Trophoblast cell (in vitro differentiated cells and primary cell): ENCODE measurements around the gene STYXL1.
A peak's percentile ranks its signal among the peaks of the same experiment; 100 is the strongest.
"Not testable (repeated sequence)": the region's sequence is repeated elsewhere in the genome, so short reads cannot be mapped to it uniquely, and the experiment has no call there.

Experiments
- DNase-seq, 2 donors: peaks; one replicate each; pipeline ENCODE4 v3.0.0-alpha.2; 2016
- H2AFZ ChIP-seq: 2 replicates; pipeline ENCODE4 v1.6.1; 2013; ENCODE audit warnings: low read length, moderate library complexity, mild to moderate bottlenecking; ENCODE audit not compliant: insufficient read depth, poor library complexity
- H2AK5ac ChIP-seq: 2 replicates; pipeline ENCODE4 v1.6.1; 2013; ENCODE audit warnings: mild to moderate bottlenecking, low read length
- H2BK120ac ChIP-seq: 2 replicates; pipeline ENCODE4 v1.6.1; 2013; ENCODE audit warnings: low read length, mild to moderate bottlenecking, moderate library complexity; ENCODE audit not compliant: insufficient read depth, poor library complexity
- H2BK12ac ChIP-seq: 2 replicates; pipeline ENCODE4 v1.6.1; 2013; ENCODE audit warnings: mild to moderate bottlenecking, low read length, moderate library complexity
- H2BK5ac ChIP-seq: 2 replicates; pipeline ENCODE4 v1.6.1; 2013; ENCODE audit warnings: low read length, low read depth, moderate library complexity, mild to moderate bottlenecking; ENCODE audit not compliant: poor library complexity
- H3K14ac ChIP-seq: 2 replicates; pipeline ENCODE4 v1.6.1; 2013; ENCODE audit warnings: mild to moderate bottlenecking, low read length
- H3K18ac ChIP-seq: 2 replicates; pipeline ENCODE4 v1.6.1; 2013; ENCODE audit warnings: mild to moderate bottlenecking, low read length
- H3K23ac ChIP-seq: 2 replicates; pipeline ENCODE4 v1.6.1; 2013; ENCODE audit warnings: low read length
- H3K27ac ChIP-seq: 2 replicates; pipeline ENCODE4 v1.5.1; 2013; ENCODE audit warnings: low read depth, mild to moderate bottlenecking, inconsistent platforms, low read length, moderate library complexity
- H3K27me3 ChIP-seq: 2 replicates; pipeline ENCODE4 v1.6.1; 2013; ENCODE audit warnings: inconsistent platforms, mild to moderate bottlenecking, low read length, moderate library complexity; ENCODE audit not compliant: insufficient read depth
- H3K36me3 ChIP-seq, 2 experiments: 1 replicate in 1 of 2; 2 replicates in 1 of 2; pipeline ENCODE4 v1.6.1; 2013; ENCODE audit warnings: low read length in 2 of 2, mild to moderate bottlenecking in 2 of 2, moderate library complexity in 1 of 2; ENCODE audit not compliant: insufficient read depth in 2 of 2, control insufficient read depth in 1 of 2
- H3K4ac ChIP-seq: 2 replicates; pipeline ENCODE4 v1.6.1; 2013; ENCODE audit warnings: low read depth, mild to moderate bottlenecking, low read length, moderate library complexity
- H3K4me1 ChIP-seq, 2 experiments: 1 replicate in 1 of 2; 2 replicates in 1 of 2; pipeline ENCODE4 v1.6.1; 2013; ENCODE audit warnings: low read length in 2 of 2, mild to moderate bottlenecking in 2 of 2, moderate library complexity in 1 of 2; ENCODE audit not compliant: insufficient read depth in 2 of 2, control insufficient read depth in 1 of 2
- H3K4me2 ChIP-seq: 2 replicates; pipeline ENCODE4 v1.6.1; 2013; ENCODE audit warnings: inconsistent platforms, mild to moderate bottlenecking, low read length, moderate library complexity
- H3K4me3 ChIP-seq: 2 replicates; pipeline ENCODE4 v1.5.1; 2013; ENCODE audit warnings: mild to moderate bottlenecking, low read depth, low read length, inconsistent platforms
- H3K79me1 ChIP-seq: one replicate; pipeline ENCODE4 v1.6.1; 2013; ENCODE audit warnings: low read length
- H3K79me2 ChIP-seq: 2 replicates; pipeline ENCODE4 v1.6.1; 2013; ENCODE audit warnings: low read length, mild to moderate bottlenecking; ENCODE audit not compliant: control insufficient read depth, insufficient read depth, poor library complexity
- H3K9ac ChIP-seq: 2 replicates; pipeline ENCODE4 v1.6.1; 2013; ENCODE audit warnings: mild to moderate bottlenecking, low read length
- H3K9me3 ChIP-seq: 2 replicates; pipeline ENCODE4 v1.6.1; 2013; ENCODE audit warnings: low read depth, mild to moderate bottlenecking, control low read depth, inconsistent platforms, low read length; ENCODE audit not compliant: insufficient read depth
- H4K12ac ChIP-seq: 2 replicates; pipeline ENCODE4 v1.6.1; 2013; ENCODE audit warnings: low read depth, mild to moderate bottlenecking, low read length, moderate library complexity
- H4K8ac ChIP-seq: 2 replicates; pipeline ENCODE4 v1.6.1; 2013; ENCODE audit warnings: low read depth, mild to moderate bottlenecking, low read length, moderate library complexity
- H4K91ac ChIP-seq: one replicate; pipeline ENCODE4 v1.6.1; 2013; ENCODE audit warnings: low read depth, mild to moderate bottlenecking, low read length, moderate library complexity
- WGBS: extraction: QIAGEN DNeasy Blood & Tissue Kit; methylation state at CpG from one replicate; pipeline ENCODE4 v1.1.7; 2013; ENCODE audit warnings: missing lambda C conversion rate; ENCODE audit not compliant: insufficient read length, insufficient coverage; ENCODE audit errors: extremely low coverage; 5-methylcytosine and 5-hydroxymethylcytosine counted together

The STYXL1 gene

GRCh38 chr7:76009672-76010600 lies 37.9 kb downstream of the STYXL1 start:
- Histone ChIP-seq H3K9me3 (no peaks in the 10 kb centered on the region), H2BK5ac (no peak overlapping the region), H2BK12ac (no peak overlapping the region), H4K12ac (no peak overlapping the region), H4K91ac (no peak overlapping the region), H3K14ac (no peak overlapping the region), H3K18ac (no peak overlapping the region), H3K27me3 (no peaks in the 10 kb centered on the region), H3K27ac (no peak overlapping the region), H3K4me3 (no peak overlapping the region), H3K36me3 (peaks cover 11 to 21% of the 10 kb centered on the region in 2 experiments), H3K4ac (no peak overlapping the region), H2BK120ac (no peak overlapping the region), H3K79me2 (peaks cover 1% of the 10 kb centered on the region), H3K79me1 (no peaks in the 10 kb centered on the region), H3K9ac (no peak overlapping the region), H4K8ac (no peak overlapping the region), H2AFZ (no peak overlapping the region), H3K4me1 (peaks cover 0 to 2% of the 10 kb centered on the region in 2 experiments), H3K23ac (no peak overlapping the region), H2AK5ac (no peak overlapping the region), H3K4me2 (no peak overlapping the region)
- DNase-seq: peak; percentile 71 to 81
- WGBS: no CpG with 5 or more reads among the region's 11 CpGs

GRCh38 chr7:76008156-76008687 lies 39.6 kb downstream of the STYXL1 start:
- H2BK12ac ChIP-seq: no peak overlapping the region
- no peak overlapping the region for H2BK5ac ChIP-seq
- no peak overlapping the region for H4K8ac ChIP-seq
- no peak overlapping the region for H2AFZ ChIP-seq
- peaks cover 1% of the 10 kb centered on the region for H3K79me2 ChIP-seq
- peaks cover 0 to 2% of the 10 kb centered on the region in 2 experiments for H3K4me1 ChIP-seq
- H3K27ac ChIP-seq: no peak overlapping the region
- H3K36me3 ChIP-seq: peaks cover 18 to 19% of the 10 kb centered on the region in 2 experiments
- WGBS: no CpG with 5 or more reads among the region's 8 CpGs
- H3K4me2 ChIP-seq: no peak overlapping the region
- no peak overlapping the region for H4K12ac ChIP-seq
- H3K9me3 ChIP-seq: peaks cover 2% of the 10 kb centered on the region
- no peak overlapping the region for H3K23ac ChIP-seq
- H3K27me3 ChIP-seq: no peaks in the 10 kb centered on the region
- no peak overlapping the region for H3K18ac ChIP-seq
- no peak overlapping the region for H3K4me3 ChIP-seq
- no peak overlapping the region for H3K14ac ChIP-seq
- peak in 1 of 2 donors; percentile 65 for DNase-seq
- no peak overlapping the region for H2BK120ac ChIP-seq
- H2AK5ac ChIP-seq: no peak overlapping the region
- H3K4ac ChIP-seq: no peak overlapping the region
- no peak overlapping the region for H3K9ac ChIP-seq
- no peak overlapping the region for H4K91ac ChIP-seq
- no peaks in the 10 kb centered on the region for H3K79me1 ChIP-seq

- not testable (repeated sequence) for H4K12ac ChIP-seq, H2AK5ac ChIP-seq, H3K4me1 ChIP-seq, H3K27me3 ChIP-seq, H3K79me1 ChIP-seq, H3K4ac ChIP-seq, H3K18ac ChIP-seq, H3K9me3 ChIP-seq, H2BK120ac ChIP-seq, H3K23ac ChIP-seq, DNase-seq, H3K4me2 ChIP-seq, H4K8ac ChIP-seq, H3K14ac ChIP-seq, H3K9ac ChIP-seq, H3K27ac ChIP-seq, H2BK12ac ChIP-seq, H2AFZ ChIP-seq, H2BK5ac ChIP-seq, H3K4me3 ChIP-seq, H3K79me2 ChIP-seq, H4K91ac ChIP-seq
- WGBS: no CpG with 5 or more reads among the region's 4 CpGs
- H3K36me3 ChIP-seq: peaks cover 32 to 34% of the 10 kb centered on the region in 2 experiments
These were observed 42.8 kb downstream of the STYXL1 start for GRCh38 chr7:76005004-76005403.

- Histone ChIP-seq H3K9me3 (peaks cover 5% of the 10 kb centered on the region), H2AK5ac (no peak overlapping the region), H3K27me3 (no peaks in the 10 kb centered on the region), H3K4me3 (no peak overlapping the region), H3K79me1 (no peaks in the 10 kb centered on the region), H2BK120ac (no peak overlapping the region), H4K12ac (no peak overlapping the region), H3K4me1 (no peaks in the 10 kb centered on the region), H2AFZ (no peak overlapping the region), H3K79me2 (peaks cover 1% of the 10 kb centered on the region), H3K9ac (no peak overlapping the region), H3K4ac (no peak overlapping the region), H3K14ac (no peak overlapping the region), H3K27ac (no peak overlapping the region), H4K8ac (no peak overlapping the region), H3K36me3 (peaks cover 32 to 34% of the 10 kb centered on the region in 2 experiments), H3K18ac (no peak overlapping the region), H3K23ac (no peak overlapping the region), H2BK5ac (no peak overlapping the region), H4K91ac (no peak overlapping the region), H2BK12ac (no peak overlapping the region), H3K4me2 (no peak overlapping the region)
- WGBS: no CpG with 5 or more reads among the region's 10 CpGs
- DNase-seq: no peak
These were observed 44.4 kb downstream of the STYXL1 start for GRCh38 chr7:76003351-76003750.
